ENCODE data around the gene NHP2.

GRCh38 chr5:178107756-178108310 lies 45.9 kb downstream of the NHP2 start:
- TF ChIP-seq, protein P1, sequence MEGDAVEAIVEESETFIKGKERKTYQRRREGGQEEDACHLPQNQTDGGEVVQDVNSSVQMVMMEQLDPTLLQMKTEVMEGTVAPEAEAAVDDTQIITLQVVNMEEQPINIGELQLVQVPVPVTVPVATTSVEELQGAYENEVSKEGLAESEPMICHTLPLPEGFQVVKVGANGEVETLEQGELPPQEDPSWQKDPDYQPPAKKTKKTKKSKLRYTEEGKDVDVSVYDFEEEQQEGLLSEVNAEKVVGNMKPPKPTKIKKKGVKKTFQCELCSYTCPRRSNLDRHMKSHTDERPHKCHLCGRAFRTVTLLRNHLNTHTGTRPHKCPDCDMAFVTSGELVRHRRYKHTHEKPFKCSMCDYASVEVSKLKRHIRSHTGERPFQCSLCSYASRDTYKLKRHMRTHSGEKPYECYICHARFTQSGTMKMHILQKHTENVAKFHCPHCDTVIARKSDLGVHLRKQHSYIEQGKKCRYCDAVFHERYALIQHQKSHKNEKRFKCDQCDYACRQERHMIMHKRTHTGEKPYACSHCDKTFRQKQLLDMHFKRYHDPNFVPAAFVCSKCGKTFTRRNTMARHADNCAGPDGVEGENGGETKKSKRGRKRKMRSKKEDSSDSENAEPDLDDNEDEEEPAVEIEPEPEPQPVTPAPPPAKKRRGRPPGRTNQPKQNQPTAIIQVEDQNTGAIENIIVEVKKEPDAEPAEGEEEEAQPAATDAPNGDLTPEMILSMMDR (IDR thresholded peaks at IDR 0.05 in 4 of 5, conservative IDR thresholded peaks at IDR 0.05 in 1 of 5): no peak
- no peak for TF ChIP-seq POLR2A (IDR thresholded peaks at IDR 0.05)
